ENCODE data around the gene RAPGEF4. TPM values are rescaled to one million over a fixed set of nuclear protein-coding genes. Genes with fewer than 3 reads are reported as not detected.

Gene RAPGEF4
- total and polyA plus RNA-seq, 2 of the 13 experiments (the other 11 are each of a cell fraction or from before 2014, with no cell fraction given) = 0.78 to 0.91 TPM

GRCh38 chr2:172829229-172829628 lies 93.6 kb downstream of the RAPGEF4 start:
- H3K4me3 ChIP-seq (replicated peaks in 1 of 3; ENCODE audit: insufficient read depth in 1 of 3, low read depth in 2 of 3, low read length in 3 of 3) = no peak overlapping the region
- in situ Hi-C loops (cut with HindIII; ENCODE audit: extremely low pct_ligation_motif_present, low pct_unique_long_range_greater_than_20kb) = no loop called here
- no TSS peak for BruUV-seq (replicated peaks)
- H3K4me2 ChIP-seq (ENCODE audit: low read depth, low read length) = no peak overlapping the region
- ChIA-PET CTCF (ENCODE audit: low intra/inter-chr PET ratio, low total read pairs) (no interaction called here), POLR2A (no interaction called here)
- H3K36me3 ChIP-seq (replicated peaks in 1 of 2; ENCODE audit: control insufficient read depth in 1 of 2, insufficient read depth in 2 of 2, low read length in 2 of 2) = no peaks in the 10 kb centered on the region
- DNase-seq (ENCODE audit: low spot score) = peak; percentile 9
- no peaks in the 10 kb centered on the region for H4K20me1 ChIP-seq (ENCODE audit: insufficient read depth, low read length)
- H3K27ac ChIP-seq (ENCODE audit: extremely low read length, insufficient read depth, low read length) = no peak overlapping the region
- H3K4me1 ChIP-seq (ENCODE audit: insufficient read depth, low read length) = no peaks in the 10 kb centered on the region
- 12% methylated on average over 7 of the region's 7 CpGs for WGBS (ENCODE audit: low lambda C conversion rate)
- no peaks in the 10 kb centered on the region for H3K9me3 ChIP-seq (ENCODE audit: low read length)
- intact Hi-C loops (cut with micrococcal nuclease; ENCODE audit: unreplicated experiment) = no loop called here
- H3K79me2 ChIP-seq (ENCODE audit: insufficient read depth, low read length) = no peaks in the 10 kb centered on the region
- peaks cover 0 to 6% of the 10 kb centered on the region in 2 experiments; a peak in 1 of 5 replicates for H3K27me3 ChIP-seq (ENCODE audit: control insufficient read depth in 1 of 2, insufficient read depth in 2 of 2, low read length in 2 of 2)
- no peak for TF ChIP-seq ZNF318 (CRISPR knock-in tag; IDR thresholded peaks at IDR 0.05)
- no peak for TF ChIP-seq HNF4A (CRISPR knock-in tag; IDR thresholded peaks at IDR 0.05)
- no peak for TF ChIP-seq ZNF234 (CRISPR knock-in tag; conservative IDR thresholded peaks at IDR 0.05)
- no peak for TF ChIP-seq CHCHD3 (CRISPR knock-in tag; IDR thresholded peaks at IDR 0.05)
- TF ChIP-seq FOXC1 (CRISPR knock-in tag; IDR thresholded peaks at IDR 0.05; ENCODE audit: borderline replicate concordance) = no peak
- no peak for TF ChIP-seq ZBTB33 (CRISPR knock-in tag; IDR thresholded peaks at IDR 0.05)
- no peak for TF ChIP-seq FOXK1 (CRISPR knock-in tag; IDR thresholded peaks at IDR 0.05; ENCODE audit: borderline replicate concordance, low read depth)
- no peak for TF ChIP-seq ZNF891 (CRISPR knock-in tag; IDR thresholded peaks at IDR 0.05)
- no peak overlapping the region for H3K9ac ChIP-seq (ENCODE audit: insufficient read depth, low read depth, low read length)
- H2AFZ ChIP-seq (ENCODE audit: low read length) = no peak overlapping the region
- no peak for FAIRE-seq
- ATAC-seq = no peak

Data from HepG2 (cell line).